Measurements from ENCODE around the gene NAV2. TPM values are rescaled to one million over a fixed set of nuclear protein-coding genes. Genes with fewer than 3 reads are reported as not detected.

The NAV2 gene
- polyA plus RNA-seq, 1 experiment: 5.1 TPM

DNA sequence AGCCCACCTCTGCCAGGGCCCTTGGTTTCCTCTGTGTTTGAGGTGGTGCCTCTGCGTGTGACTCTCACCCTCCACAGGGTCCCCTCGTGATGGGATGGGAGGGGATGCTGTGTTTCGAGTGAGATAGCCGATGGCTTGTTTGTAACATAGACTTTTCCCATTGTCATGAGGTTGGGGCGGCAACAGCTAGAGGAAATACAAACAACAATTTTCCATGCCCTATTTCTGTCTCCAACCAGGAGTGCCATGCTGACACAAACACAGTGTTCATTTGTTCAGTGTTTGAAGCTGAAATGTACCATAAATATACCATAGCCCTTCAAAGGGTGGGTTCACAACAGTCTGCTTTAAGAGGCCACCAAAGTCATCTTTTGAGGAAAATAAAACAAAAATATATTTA is 19.5 kb upstream of the NAV2 start:
- ChIA-PET POLR2A (no interaction called here), CTCF (no interaction called here)
- Histone ChIP-seq H3K9me3 (ENCODE audit: control insufficient read depth, insufficient read depth, low read length) (no peaks in the 10 kb centered on the region), H3K27ac (ENCODE audit: low read depth, low read length) (no peak overlapping the region), H3K4me3 (ENCODE audit: low read depth, low read length) (no peak overlapping the region), H3K27me3 (ENCODE audit: control insufficient read depth, insufficient read depth, low read length) (no peaks in the 10 kb centered on the region)
- no peak for DNase-seq (ENCODE audit: low read depth, low spot score)
- TF ChIP-seq, protein P1, sequence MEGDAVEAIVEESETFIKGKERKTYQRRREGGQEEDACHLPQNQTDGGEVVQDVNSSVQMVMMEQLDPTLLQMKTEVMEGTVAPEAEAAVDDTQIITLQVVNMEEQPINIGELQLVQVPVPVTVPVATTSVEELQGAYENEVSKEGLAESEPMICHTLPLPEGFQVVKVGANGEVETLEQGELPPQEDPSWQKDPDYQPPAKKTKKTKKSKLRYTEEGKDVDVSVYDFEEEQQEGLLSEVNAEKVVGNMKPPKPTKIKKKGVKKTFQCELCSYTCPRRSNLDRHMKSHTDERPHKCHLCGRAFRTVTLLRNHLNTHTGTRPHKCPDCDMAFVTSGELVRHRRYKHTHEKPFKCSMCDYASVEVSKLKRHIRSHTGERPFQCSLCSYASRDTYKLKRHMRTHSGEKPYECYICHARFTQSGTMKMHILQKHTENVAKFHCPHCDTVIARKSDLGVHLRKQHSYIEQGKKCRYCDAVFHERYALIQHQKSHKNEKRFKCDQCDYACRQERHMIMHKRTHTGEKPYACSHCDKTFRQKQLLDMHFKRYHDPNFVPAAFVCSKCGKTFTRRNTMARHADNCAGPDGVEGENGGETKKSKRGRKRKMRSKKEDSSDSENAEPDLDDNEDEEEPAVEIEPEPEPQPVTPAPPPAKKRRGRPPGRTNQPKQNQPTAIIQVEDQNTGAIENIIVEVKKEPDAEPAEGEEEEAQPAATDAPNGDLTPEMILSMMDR (IDR thresholded peaks at IDR 0.05; ENCODE audit: low read depth, low read length): no peak

DNA sequence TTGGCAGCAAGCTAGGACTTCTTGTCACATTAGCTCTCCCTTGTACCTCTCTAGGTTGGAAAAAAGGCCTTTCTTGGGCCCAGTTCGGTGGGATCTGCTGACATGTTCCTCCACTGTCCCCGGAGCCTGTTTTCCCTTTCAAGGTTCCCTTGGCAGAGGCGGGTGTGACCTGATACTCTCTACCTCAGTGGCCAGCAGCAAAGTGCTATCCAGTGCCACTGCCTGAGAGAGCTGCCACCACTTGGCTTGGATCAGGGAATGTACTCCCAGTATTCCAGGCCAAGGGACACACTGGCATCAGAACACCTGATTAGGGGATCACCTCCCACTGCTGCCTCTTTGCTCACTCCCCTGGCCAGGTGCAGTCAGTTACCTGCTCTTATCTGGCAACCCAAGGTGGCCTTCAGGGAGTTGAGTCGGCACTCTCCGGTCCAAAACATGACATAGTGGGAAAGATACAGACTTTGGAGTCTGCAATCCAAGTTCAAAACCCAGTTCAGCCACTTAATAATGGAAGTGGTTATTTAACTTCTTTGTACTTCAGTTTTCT is 17.8 kb upstream of the NAV2 start:
- Histone ChIP-seq H3K9me3 (ENCODE audit: control insufficient read depth, insufficient read depth, low read length) (no peaks in the 10 kb centered on the region), H3K27ac (ENCODE audit: low read depth, low read length) (no peak overlapping the region), H3K27me3 (ENCODE audit: control insufficient read depth, insufficient read depth, low read length) (no peaks in the 10 kb centered on the region), H3K4me3 (ENCODE audit: low read depth, low read length) (no peak overlapping the region)
- no peak for DNase-seq (ENCODE audit: low read depth, low spot score)
- TF ChIP-seq, protein P1 (IDR thresholded peaks at IDR 0.05; ENCODE audit: low read depth, low read length): no peak
- ChIA-PET POLR2A (no interaction called here), CTCF (no interaction called here)

DNA sequence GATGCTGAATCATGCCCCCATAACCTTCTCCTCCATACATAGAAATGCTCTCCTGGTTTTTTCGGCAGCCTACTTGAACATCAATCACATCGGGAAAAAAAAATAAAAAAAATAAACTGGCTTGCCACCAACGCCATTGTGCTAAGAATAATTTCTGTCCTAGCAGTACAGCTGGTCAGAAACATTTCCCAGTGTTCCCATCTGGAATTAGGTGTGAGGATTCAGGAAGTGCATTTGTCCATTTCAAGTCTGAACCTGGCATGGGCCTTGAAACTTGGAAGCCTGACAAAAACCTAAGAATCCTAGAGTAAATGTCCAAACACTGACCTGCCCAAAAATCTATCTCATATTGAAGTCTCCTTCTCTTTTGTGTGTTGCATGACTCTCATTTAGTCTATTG is 16.6 kb upstream of the NAV2 start:
- H3K4me3 ChIP-seq (ENCODE audit: low read depth, low read length): no peak overlapping the region
- ChIA-PET CTCF (interaction anchor here (0.6 to 0.9 kb wide), 3 partner anchors 9 to 207 kb away, joined by 3 to 4 read pairs (median 4); no protein-coding TSS in a partner anchor), POLR2A (no interaction called here)
- H3K27me3 ChIP-seq (ENCODE audit: control insufficient read depth, insufficient read depth, low read length): no peaks in the 10 kb centered on the region
- DNase-seq (ENCODE audit: low read depth, low spot score): no peak
- H3K9me3 ChIP-seq (ENCODE audit: control insufficient read depth, insufficient read depth, low read length): no peaks in the 10 kb centered on the region
- TF ChIP-seq, protein P1 (IDR thresholded peaks at IDR 0.05; ENCODE audit: low read depth, low read length): no peak
- H3K27ac ChIP-seq (ENCODE audit: low read depth, low read length): no peak overlapping the region

DNA sequence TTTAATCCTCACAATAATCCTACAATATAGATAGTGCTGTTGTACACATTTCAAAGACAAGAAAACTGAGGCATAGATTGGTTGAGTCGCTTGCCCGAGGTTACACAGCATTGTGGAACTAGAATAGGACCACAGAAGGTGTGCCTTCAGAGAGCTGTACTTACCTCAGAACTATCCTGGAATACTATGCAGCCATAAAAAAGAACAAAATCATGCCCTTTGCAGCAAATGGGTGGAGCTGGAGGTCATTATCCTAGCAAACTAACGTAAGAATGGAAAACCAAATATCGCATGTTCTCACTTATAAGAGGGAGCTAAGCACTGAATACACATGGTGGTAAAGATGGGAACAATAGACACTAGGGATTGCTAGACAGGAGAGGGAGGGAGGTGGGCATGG is 15.7 kb upstream of the NAV2 start:
- DNase-seq (ENCODE audit: low read depth, low spot score): no peak
- no peaks in the 10 kb centered on the region for H3K27me3 ChIP-seq (ENCODE audit: control insufficient read depth, insufficient read depth, low read length)
- no peak overlapping the region for H3K27ac ChIP-seq (ENCODE audit: low read depth, low read length)
- TF ChIP-seq, protein P1 (IDR thresholded peaks at IDR 0.05; ENCODE audit: low read depth, low read length): no peak
- CTCF ChIA-PET: interaction anchor here (0.9 kb wide), 1 partner anchor 206 kb away, joined by 4 read pairs; no protein-coding TSS in a partner anchor
- no peak overlapping the region for H3K4me3 ChIP-seq (ENCODE audit: low read depth, low read length)
- POLR2A ChIA-PET: no interaction called here
- no peaks in the 10 kb centered on the region for H3K9me3 ChIP-seq (ENCODE audit: control insufficient read depth, insufficient read depth, low read length)

DNA sequence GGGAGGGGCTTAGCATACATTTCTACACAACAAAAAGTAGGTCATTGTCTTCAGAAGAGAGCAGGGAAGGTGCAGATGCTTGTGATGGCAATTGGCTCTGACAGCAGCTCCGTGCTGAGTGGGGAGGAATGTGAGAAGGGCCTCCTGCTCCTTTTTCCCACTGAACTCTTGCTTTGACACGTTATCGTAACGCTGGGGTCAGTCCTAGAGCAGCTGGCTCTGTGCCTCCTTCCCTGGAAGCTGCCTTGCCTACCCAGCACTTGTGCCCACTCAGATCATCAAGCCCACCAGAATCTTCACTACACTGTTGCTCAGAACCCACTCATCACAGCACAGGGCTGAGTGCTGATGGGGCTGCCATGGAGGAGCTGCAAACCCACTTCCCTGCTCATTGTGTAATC is 14.9 kb upstream of the NAV2 start:
- Histone ChIP-seq H3K27ac (ENCODE audit: low read depth, low read length) (no peak overlapping the region), H3K4me3 (ENCODE audit: low read depth, low read length) (no peak overlapping the region), H3K9me3 (ENCODE audit: control insufficient read depth, insufficient read depth, low read length) (no peaks in the 10 kb centered on the region), H3K27me3 (ENCODE audit: control insufficient read depth, insufficient read depth, low read length) (no peaks in the 10 kb centered on the region)
- no peak for DNase-seq (ENCODE audit: low read depth, low spot score)
- CTCF ChIA-PET: no interaction called here
- POLR2A ChIA-PET: no interaction called here
- TF ChIP-seq, protein P1 (IDR thresholded peaks at IDR 0.05; ENCODE audit: low read depth, low read length): no peak
